Raji (cell line): ENCODE data around the gene CNN1.

Experiments used
- POLR2A ChIP-seq: IDR thresholded peaks from 2 replicates; pipeline ENCODE4 v1.6.1; 2011; ENCODE audit warnings: low read depth, low read length, control low read depth; ENCODE audit not compliant: insufficient read depth

Gene CNN1

GRCh38 chr19:11549386-11549953 is 10.8 kb downstream of the CNN1 start:
- TF ChIP-seq POLR2A = no peak

- no peak for TF ChIP-seq POLR2A
Measured at GRCh38 chr19:11550265-11550664, 11.6 kb downstream of the CNN1 start.

DNA sequence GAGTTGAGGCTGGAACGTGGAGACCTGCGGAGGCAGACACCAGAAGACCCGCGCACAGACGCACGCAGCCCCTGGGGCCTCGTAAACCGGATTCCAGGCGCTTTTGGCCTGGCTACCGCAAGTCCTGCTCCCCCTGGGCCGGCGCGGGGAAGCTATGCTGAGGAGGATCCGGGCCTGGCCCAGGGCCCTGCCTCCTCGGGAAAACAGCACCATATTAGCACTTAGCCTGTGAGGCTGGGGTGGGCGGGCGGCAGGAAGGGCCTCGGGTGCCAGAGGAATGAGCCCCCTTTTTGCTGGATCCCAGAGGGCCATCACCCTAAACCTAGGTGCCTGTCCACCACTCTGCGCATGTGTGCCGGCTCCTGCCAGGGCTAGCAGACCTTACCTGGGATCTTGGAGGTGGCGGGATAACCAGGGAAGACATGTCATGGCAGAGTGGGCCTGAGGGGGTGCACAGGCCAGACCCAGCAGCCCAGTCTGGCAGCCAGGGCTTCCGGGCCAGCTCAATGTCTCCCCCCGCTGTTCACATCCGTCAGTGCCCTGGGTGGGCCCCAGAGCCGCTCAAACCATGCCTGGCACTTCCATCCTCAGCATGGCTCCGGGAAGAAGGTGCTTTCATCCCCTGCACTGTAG is 13.1 kb downstream of the CNN1 start:
- no peak for TF ChIP-seq POLR2A

- no peak for TF ChIP-seq POLR2A
Measured at GRCh38 chr19:11552666-11553372, 14.2 kb downstream of the CNN1 start.

DNA sequence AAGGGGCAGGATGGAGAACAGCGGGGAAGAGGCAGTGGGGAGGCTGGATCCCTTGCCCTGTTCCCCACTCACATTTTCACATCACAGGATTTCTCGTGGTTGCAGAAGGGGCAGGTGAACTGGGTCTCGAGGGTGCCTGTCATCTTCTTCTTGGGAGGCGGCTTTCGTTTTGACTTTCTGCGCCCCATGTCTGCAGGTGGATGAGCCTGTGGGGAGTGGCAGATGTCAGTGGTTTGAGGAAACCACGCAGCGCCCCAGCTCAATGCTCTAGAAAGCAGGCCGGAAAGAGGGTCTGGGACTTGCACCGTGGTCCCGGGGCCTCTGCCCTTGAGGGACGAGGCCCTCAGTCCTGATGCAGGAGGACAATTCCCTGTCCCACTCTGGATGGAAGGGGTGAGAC is 15.5 kb downstream of the CNN1 start:
- TF ChIP-seq POLR2A = no peak

- TF ChIP-seq POLR2A = no peak
Measured at GRCh38 chr19:11555246-11555645, 16.6 kb downstream of the CNN1 start.

GRCh38 chr19:11556634-11557420 is 18.2 kb downstream of the CNN1 start:
- TF ChIP-seq POLR2A = no peak

DNA sequence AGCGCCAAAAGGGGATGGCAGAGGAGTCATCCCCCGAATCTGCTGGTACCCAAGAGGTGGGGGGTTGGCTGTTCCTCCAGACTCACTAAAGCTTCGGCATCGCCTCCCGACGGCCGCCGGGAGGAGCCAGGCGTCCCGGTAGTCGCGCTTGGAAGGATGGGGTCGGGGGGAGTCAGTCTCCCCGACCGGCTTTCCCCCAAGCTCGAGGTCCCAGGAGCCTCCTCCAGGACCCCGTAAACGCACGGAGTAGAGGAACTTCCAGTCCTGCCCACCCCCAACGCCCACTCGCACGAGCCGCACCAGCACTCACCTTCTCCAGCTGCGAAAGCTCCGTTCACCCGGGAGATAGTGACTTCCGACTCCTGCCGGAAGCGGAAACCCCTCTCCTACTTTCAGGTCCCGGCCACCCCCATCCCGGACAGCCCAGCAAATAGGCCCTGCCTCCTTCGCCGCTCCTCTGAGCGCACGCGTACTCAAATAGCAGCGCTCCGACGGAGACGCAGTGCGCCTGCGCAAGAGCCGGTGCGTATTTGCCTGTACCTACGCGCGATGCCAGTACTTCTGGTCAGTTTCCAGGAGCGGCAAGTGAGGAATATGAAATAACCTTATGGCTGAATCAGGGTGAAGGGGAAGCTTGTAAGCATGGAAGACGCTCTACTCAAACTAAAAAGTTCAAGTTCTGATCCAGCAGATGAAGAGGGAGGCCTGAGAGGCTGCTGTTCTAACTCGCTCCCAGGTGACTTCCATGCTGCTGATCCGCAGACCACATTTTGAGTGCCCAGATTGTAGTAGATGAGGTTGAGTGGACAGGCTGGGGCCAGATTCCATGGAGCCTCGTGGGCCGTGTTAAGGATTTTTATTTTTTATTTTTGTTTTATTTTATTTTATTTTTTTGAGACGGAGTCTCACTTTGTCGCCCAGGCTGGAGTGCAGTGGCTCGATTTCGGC is 20.5 kb downstream of the CNN1 start, which contains the start of gene ELOF1:
ELOF1 (minus strand) TSS at position 350 of the 948 bp plus-strand sequence. CDS start 4,883 bp downstream, outside the sequence.
- TF ChIP-seq POLR2A = peak; percentile 94

DNA sequence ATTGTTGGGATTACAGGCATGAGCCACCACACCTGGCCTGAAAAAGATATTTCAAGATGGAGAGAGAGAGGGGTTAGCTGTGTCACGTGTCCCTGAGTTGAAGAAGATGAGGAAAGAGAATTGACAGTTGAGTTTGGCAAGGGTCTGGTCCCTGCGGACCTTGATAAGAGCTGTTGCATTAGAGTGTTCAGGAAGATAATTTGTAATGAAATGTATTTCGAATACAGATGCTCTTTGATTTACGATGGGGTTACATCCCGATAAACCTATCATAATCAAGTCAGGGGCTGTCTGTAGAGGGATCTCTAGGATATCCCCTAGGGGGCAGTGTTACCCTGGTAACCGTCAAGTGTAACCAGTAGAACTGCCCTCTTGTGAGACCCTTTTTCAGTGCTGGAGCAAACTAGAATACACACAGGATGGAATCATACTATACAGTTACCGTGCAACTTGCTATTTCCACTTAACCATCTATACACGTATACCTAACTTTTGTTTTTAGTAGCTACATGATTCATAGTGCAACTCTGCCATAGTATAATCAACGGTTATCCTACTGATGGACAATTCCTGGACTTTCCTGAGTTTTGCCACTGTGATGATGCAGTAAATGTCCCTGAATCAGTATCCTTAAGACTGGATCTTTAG is 21.9 kb downstream of the CNN1 start:
- TF ChIP-seq POLR2A = 0 out of 2 replicates have a peak, but pooled peaks have one; percentile 20

- no peak for TF ChIP-seq POLR2A
Measured at GRCh38 chr19:11563532-11563931, 24.9 kb downstream of the CNN1 start.

- no peak for TF ChIP-seq POLR2A
Measured at GRCh38 chr19:11566164-11566563, 27.5 kb downstream of the CNN1 start.

DNA sequence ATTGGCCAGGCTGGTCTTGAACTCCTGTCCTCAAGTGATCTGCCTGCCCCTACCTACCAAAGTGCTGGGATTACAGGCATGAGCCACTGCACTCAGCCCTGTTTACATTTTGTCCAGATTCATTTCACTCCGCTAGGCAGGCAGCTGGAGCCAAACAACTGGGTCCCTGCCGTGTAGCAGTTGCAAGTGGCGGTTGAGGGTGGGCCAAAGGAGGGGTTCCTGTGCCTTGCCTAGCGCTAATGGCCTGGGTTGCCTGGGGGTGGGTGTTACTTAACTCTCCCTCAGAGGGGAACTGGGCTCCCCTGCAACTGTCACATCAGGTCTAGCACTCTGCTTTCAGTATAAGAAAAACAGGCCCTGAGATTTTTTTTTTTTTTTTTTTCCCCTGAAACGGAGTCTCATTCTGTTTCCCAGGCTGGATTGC is 31.4 kb downstream of the CNN1 start:
- TF ChIP-seq POLR2A = no peak

- no peak for TF ChIP-seq POLR2A
Measured at GRCh38 chr19:11574689-11575088, 36.0 kb downstream of the CNN1 start.

DNA sequence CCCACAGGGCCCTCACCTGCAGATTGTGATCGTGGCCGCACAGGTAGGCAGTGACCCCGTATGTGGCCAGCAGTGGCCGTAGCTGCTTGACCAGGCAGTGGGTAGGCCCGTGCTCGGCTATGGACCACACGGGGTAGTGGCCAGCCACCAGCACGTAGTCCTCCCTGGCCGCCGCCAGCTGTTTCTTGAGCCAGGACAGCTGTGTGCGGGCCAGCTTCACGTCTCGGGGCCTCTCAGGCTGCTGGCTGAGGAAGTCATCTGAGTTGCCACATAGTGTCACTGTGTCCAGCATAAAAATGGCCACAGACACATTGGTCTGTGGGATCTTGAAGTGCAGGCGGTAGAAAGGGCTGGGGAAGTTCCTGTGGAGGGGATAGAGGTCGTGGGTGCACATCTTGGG is 37.6 kb downstream of the CNN1 start:
- TF ChIP-seq POLR2A = no peak
